ENCODE results near the gene AMOTL2. TPM values are rescaled to one million over a fixed set of nuclear protein-coding genes. Genes with fewer than 3 reads are reported as not detected.
A peak's percentile ranks its signal among the peaks of the same experiment; 100 is the strongest.

Gene AMOTL2
- total RNA-seq: 61.9 TPM
- long read RNA-seq, full-length matches to known transcripts: 28 of 45 reads
- long read RNA-seq, partial matches to known transcripts: 13 of 45 reads
- long read RNA-seq, other reads (novel, unspliced or antisense): 4 of 45 reads

DNA sequence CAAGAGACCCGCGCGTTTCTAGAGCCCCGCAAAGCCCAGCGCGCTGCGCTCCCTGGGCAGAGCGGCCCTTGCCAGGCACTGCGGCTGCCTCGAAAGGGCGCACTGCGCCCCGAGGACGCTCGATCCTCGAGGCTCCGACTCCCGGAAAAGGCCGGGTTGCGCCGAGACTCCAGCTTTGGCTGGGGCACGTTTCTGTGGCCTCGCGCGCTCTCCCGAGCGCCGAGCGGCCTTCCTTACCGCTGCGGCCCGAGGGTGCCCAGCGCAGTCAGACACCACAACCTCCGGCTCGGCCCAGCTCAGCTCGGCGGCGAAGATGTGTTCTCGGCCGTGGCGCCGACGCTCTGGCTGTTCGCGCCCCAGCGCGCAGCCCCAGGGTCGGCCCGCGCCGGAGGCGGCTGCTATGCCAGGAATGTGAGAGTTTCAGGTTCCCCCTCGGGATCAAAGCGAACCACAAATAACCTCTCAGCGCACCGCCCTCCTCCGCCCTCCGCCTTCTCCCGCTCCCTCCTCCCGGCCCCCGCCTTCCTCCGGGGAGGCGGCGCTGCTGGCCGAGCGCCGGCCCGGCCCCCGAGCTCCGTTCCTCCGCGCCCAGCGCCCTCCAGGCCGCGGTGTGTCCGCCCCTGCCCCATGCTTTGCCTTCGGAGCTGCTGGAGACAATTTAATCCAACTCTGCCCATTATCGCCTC, at the start of gene AMOTL2:
AMOTL2 (minus strand) TSS at position 343 of the 686 bp plus-strand sequence. CDS start 3,014 bp downstream, outside the sequence.
- ATAC-seq (peak; percentile 84), DNase-seq (ENCODE audit: missing footprints) (peak; percentile 91)
- intact Hi-C loops (cut with DNase I): loop anchor here (1.0 kb wide), 1 partner anchor 61 kb away; no protein-coding TSS in a partner anchor

- no peak for DNase-seq (ENCODE audit: missing footprints)
- no peak for ATAC-seq
- intact Hi-C loops (cut with DNase I): no loop called here
Observed at GRCh38 chr3:134423153-134423552, 48.9 kb upstream of the AMOTL2 start.

DNA sequence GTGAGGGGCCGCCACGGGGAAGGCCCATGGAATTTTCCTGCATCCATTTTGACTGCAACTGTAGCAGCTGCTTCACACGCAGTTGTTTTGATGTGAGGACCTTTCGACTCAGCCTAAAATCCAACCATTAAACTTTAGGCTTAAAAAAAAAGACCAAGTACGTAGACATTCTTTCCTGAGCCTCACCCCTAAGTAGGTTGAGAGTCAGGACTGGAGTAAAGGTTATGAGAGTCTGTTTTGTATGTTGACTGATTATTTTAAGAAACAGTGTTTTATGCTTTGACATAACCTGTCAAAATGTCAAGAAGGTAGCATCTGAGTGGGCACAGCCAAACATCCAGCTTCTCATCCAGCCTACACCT, 45.7 kb upstream of the AMOTL2 start:
- DNase-seq (ENCODE audit: missing footprints) (no peak), ATAC-seq (no peak)
- intact Hi-C loops (cut with DNase I): no loop called here

DNA sequence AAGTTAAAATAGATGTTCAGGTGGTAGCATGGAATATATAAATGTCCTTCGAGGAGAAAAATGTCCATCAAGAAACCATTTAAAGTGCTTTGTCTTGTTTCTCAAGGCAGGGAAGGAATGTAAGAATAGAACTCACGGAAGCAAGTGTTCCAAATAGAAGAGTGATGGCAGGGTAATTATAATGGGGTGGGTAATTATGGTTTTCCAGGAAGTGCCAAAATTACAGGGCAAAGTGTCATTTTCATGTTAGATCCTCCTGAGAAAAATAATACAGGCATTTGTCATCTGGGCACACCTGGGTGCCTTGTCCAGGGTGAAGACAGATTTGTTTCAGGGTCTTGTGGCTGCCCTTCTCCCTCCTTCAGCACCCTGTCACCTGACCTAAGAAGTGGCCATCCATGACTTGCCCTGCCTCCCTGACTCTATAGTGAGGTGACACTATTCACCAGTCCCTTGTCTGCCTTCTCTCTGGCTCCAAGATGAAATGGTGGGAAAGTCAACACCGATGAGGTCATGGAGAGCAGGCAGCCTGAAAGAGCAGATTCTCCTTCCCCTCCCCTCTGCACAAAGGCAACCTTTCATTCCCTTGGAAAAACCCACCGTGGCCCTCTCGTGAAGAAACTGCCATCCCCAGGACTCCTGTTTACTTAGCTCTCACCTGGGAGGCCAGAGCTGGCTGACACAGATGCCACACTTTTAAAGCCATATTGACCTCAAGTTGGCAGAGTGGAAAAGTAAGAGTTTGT, 45.1 kb upstream of the AMOTL2 start:
- DNase-seq (ENCODE audit: missing footprints) (no peak), ATAC-seq (no peak)
- intact Hi-C loops (cut with DNase I): no loop called here

DNA sequence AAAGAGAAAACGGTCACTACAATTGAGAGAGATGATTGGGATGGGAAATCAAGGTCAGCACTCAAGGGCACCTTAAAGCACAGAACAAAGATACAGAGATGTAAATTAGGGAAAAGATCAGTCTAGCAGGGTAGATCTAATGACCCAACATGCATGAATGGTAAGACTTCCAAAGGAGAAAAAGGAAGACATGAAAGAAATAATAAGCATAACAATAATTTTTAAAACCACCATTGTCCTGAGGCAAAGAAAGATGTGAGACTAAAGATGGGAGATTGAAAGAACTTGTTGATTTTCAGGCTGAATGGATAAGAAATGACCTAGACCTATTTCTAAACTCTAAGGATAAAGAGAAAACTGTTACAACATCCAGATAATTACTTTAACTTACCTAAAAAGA, 34.8 kb upstream of the AMOTL2 start:
- no peak for ATAC-seq
- intact Hi-C loops (cut with DNase I): no loop called here
- no peak for DNase-seq (ENCODE audit: missing footprints)

- intact Hi-C loops (cut with DNase I): no loop called here
- DNase-seq (ENCODE audit: missing footprints): no peak
Observed at GRCh38 chr3:134407239-134407625, 33.0 kb upstream of the AMOTL2 start.

GRCh38 chr3:134406331-134407238, 32.3 kb upstream of the AMOTL2 start:
- ATAC-seq (peak; percentile 68), DNase-seq (ENCODE audit: missing footprints) (no peak)
- intact Hi-C loops (cut with DNase I): no loop called here

More at GRCh38 chr3:134407239-134407625, 33.0 kb upstream of the AMOTL2 start:
- ATAC-seq: peak; percentile 57

DNA sequence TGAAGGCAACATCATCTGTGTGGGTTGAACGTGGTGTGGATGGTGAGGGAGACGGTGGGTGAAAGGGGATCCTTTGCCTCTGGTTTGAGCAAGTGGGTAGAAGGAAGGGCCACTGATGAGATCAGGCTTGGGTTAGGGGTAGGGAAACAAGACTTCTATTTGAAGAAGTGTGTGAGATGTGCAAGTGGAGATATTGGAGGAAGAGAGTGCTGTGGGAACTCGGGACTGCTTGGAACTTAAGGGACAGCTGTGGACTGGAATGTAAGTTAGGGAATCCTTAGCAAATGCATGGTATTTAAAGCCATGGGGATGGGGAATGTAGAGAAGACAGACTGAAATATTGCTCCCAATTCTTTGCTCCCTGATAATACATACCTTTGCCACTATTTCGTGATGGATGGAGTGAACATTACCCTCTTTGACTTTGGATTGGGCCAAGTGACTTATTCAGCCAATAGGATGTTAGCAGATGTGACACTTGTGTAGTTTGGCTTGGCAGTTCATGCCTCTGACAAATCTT, 30.2 kb upstream of the AMOTL2 start:
- ATAC-seq: no peak
- intact Hi-C loops (cut with DNase I): no loop called here

DNA sequence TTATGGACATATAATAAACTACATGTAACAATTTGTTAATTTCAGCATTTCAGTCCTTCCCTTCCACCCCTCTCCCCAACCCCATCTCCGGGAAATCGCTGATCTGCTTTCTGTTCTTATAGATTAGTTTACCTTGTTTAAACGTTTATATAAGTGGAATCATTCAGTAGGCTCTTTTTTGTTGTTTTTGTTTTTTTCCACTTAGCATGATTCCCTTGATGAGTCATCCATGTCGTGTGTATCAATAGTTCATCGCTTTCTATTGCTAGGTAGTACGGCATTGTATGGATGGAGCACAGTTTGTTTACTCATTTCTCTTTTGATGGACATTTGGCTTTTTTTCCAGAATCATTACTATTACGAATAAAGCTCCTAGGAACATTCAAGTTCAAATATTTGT, 23.5 kb upstream of the AMOTL2 start:
- intact Hi-C loops (cut with DNase I): no loop called here
- ATAC-seq (no peak), DNase-seq (ENCODE audit: missing footprints) (no peak)

More for the DNA sequence above, 30.2 kb upstream of the AMOTL2 start:
- DNase-seq (ENCODE audit: missing footprints): no peak

GRCh38 chr3:134395103-134395502, 20.9 kb upstream of the AMOTL2 start:
- intact Hi-C loops (cut with DNase I): no loop called here
- DNase-seq (ENCODE audit: missing footprints) (no peak), ATAC-seq (no peak)

DNA sequence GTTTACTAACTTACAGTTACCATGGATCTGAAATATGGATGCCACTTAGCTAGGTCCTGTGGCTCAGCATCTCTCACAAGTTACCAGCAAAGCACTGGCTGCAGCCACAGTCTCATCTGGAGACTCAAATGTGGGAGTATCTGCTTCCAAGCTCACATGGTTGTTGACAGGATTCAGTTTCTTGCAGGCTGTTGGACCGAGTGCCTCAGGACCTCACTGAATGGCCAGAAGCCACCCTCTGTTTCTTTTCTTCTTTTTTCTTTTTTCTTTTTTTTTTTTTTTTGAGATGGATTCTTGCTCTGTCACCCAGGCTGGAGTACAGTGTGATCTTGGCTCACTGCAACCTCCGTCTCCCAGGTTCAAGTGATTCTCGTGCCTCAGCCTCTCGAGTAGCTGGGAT, 20.1 kb upstream of the AMOTL2 start:
- DNase-seq (ENCODE audit: missing footprints) (no peak), ATAC-seq (peak; percentile 55)
- intact Hi-C loops (cut with DNase I): no loop called here

DNA sequence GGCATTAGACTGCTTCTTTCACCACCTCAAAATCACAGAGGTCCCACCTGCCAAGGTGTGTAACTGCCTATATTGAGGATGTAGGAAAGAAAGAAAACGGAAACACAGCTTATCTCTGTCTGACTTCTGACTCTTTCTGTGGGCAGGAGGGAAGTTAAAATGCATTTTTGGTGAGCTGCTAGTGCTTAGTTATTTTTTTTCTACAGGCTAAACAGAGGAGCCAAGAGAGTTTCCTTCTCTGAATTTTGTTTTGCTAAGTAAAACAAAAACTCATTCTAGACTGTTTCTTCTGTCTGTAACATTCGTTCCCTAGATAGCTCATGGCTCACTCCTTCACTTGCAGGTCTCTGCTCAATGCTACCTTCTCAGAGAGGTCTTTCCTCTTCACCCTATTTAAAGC, 18.8 kb upstream of the AMOTL2 start:
- DNase-seq (ENCODE audit: missing footprints) (no peak), ATAC-seq (no peak)
- intact Hi-C loops (cut with DNase I): no loop called here

- ATAC-seq (peak; percentile 85), DNase-seq (ENCODE audit: missing footprints) (no peak)
- intact Hi-C loops (cut with DNase I): no loop called here
Observed at GRCh38 chr3:134392336-134392983, 18.2 kb upstream of the AMOTL2 start.

GRCh38 chr3:134389865-134390264, 15.6 kb upstream of the AMOTL2 start:
- no peak for DNase-seq (ENCODE audit: missing footprints)
- ATAC-seq: no peak
- intact Hi-C loops (cut with DNase I): no loop called here

GRCh38 chr3:134388788-134389485, 14.7 kb upstream of the AMOTL2 start:
- intact Hi-C loops (cut with DNase I): no loop called here
- DNase-seq (ENCODE audit: missing footprints): no peak
- no peak for ATAC-seq

- ATAC-seq (no peak), DNase-seq (ENCODE audit: missing footprints) (no peak)
- intact Hi-C loops (cut with DNase I): no loop called here
Observed at GRCh38 chr3:134388292-134388691, 14.0 kb upstream of the AMOTL2 start.

- DNase-seq (ENCODE audit: missing footprints) (no peak), ATAC-seq (no peak)
- intact Hi-C loops (cut with DNase I): no loop called here
Observed at GRCh38 chr3:134387293-134387692, 13.0 kb upstream of the AMOTL2 start.

DNA sequence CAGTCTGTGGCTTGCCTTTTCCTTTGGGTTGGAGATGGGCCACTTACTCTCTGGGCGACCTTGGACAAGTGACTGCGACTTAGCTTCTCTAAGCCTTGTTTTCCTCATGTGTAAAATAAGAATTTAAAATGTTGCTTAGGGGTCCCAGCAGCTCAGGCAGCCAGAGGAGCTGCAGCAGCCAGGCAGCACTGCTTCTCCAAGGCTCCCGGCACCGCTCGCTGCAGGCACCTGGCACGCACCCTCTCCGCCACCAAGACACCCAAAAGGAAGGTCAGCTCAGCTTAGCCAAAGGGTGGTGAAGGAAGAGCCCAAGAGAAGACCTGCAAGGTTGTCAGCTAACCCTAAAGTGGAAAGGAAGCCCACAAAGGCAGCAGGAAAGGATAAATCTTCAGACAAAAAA, 10.7 kb upstream of the AMOTL2 start:
- intact Hi-C loops (cut with DNase I): loop anchor here (5.0 kb wide), 1 partner anchor 62 kb away; no protein-coding TSS in a partner anchor
- ATAC-seq (no peak), DNase-seq (ENCODE audit: missing footprints) (no peak)
